ENCODE data around the gene RYR2.

- TF ChIP-seq CTCF (IDR thresholded peaks at IDR 0.05) (no peak), EP300 (IDR thresholded peaks at IDR 0.05) (no peak)
Measured at GRCh38 chr1:237873487-237874211, 831.7 kb downstream of the RYR2 start.

Measured in tibial nerve (tissue), 4 donors.